A673 (cell line): ENCODE measurements around the gene GRIFIN.

Experiments used
- CTCF ChIP-seq: fragments of 300-800, 200-600 bp; sonication (generic); conservative IDR thresholded peaks from 2 replicates; pipeline ENCODE4 v1.5.1; 2017; ENCODE audit warnings: low read depth, mild to moderate bottlenecking, antibody characterized with exemption, low read length, moderate library complexity, mixed read lengths
- EZH2 ChIP-seq: fragments of 200-600 bp; sonication (generic); IDR thresholded peaks from 2 replicates; pipeline ENCODE4 v1.6.1; 2017; ENCODE audit warnings: borderline replicate concordance, low read depth, mild to moderate bottlenecking, mixed read lengths, antibody characterized with exemption, low read length; ENCODE audit not compliant: poor library complexity, severe bottlenecking

GRCh38 chr7:2499181-2499580 lies 23.0 kb upstream of the GRIFIN start:
- TF ChIP-seq CTCF (no peak), EZH2 (no peak)
